ENCODE measurements around the gene C11orf21.

C11orf21 gene

DNA sequence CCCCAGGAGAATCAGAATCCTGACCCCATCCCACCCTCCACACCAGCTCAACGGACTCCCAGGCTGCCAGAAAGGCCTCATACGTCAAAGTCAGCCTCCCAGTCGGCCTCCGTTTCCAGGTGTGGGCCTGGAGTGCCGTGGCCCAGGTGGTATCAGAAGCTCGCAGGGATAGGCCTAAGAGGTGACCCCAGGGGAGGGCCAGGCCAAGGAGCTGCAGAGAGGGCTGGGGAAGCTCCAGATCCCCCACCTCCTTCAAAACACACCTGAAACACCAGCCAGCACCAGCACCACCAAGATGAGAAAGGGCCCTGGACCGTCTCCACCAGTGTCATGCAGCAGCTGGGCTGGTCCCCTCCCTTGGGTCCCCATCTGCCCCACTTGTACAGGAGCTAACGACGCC is 51.7 kb downstream of the C11orf21 start:
- TF ChIP-seq, protein P1, sequence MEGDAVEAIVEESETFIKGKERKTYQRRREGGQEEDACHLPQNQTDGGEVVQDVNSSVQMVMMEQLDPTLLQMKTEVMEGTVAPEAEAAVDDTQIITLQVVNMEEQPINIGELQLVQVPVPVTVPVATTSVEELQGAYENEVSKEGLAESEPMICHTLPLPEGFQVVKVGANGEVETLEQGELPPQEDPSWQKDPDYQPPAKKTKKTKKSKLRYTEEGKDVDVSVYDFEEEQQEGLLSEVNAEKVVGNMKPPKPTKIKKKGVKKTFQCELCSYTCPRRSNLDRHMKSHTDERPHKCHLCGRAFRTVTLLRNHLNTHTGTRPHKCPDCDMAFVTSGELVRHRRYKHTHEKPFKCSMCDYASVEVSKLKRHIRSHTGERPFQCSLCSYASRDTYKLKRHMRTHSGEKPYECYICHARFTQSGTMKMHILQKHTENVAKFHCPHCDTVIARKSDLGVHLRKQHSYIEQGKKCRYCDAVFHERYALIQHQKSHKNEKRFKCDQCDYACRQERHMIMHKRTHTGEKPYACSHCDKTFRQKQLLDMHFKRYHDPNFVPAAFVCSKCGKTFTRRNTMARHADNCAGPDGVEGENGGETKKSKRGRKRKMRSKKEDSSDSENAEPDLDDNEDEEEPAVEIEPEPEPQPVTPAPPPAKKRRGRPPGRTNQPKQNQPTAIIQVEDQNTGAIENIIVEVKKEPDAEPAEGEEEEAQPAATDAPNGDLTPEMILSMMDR (IDR thresholded peaks at IDR 0.05; ENCODE audit: low read depth, low read length), result no peak
- H3K4me3 ChIP-seq (ENCODE audit: low read depth, low read length), result no peak overlapping the region

DNA sequence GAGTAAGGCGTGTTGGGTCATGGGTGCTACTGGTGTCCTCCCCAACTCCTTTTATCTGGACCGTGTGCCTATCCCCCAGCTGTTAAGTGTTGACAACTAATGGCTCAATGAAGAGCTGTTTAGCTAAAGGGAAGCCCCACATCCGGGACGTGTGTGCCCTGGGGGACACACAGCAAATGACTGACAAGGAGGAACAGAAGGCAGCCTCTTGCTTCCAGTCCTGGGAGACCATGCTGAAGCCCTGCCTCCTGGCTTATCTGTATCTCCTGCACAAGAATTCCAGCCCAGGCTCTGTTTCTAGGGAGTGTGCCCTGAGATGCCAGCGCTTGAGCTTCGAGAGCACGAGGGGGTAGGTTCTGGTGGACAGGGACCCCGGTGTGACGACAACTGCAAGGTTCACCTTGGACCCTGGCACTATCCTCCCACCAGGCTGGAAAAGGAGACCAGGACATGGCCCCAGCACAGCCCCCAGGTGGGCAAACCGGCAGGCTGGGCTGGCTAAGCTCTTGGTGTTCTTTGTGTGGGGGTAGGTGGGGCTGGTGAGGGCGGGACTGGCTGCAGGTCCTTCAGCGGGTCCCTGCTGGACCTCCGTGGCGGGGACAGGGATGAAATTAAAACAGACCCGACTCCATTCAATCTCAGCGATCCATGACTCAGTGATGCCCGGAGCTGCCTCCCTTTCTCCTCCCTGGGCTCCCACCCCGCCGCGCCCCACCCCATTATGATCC is 52.4 kb downstream of the C11orf21 start:
- H3K4me3 ChIP-seq (ENCODE audit: low read depth, low read length), result no peak overlapping the region
- TF ChIP-seq, protein P1 (IDR thresholded peaks at IDR 0.05; ENCODE audit: low read depth, low read length), result no peak

DNA sequence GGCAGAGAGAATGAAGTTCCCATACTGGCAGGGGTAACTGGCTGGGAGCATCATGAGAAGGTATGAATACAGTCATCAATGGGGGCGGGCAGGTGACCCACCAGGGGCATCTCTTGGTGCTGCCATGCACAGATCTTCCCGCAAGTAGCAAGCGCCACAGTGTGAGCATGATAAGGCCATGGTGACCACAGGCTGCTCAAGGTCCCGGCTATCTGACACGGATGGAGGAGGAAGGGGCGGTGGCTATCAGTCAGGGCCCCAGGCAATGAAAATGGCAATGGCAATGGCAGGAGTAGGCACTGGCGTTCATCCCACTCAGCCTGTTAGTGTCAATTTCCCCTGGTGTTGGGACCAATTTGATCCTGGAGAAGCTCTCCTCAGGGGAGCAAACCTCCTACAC is 53.0 kb downstream of the C11orf21 start:
- TF ChIP-seq, protein P1 (IDR thresholded peaks at IDR 0.05; ENCODE audit: low read depth, low read length), result no peak
- H3K4me3 ChIP-seq (ENCODE audit: low read depth, low read length), result no peak overlapping the region

DNA sequence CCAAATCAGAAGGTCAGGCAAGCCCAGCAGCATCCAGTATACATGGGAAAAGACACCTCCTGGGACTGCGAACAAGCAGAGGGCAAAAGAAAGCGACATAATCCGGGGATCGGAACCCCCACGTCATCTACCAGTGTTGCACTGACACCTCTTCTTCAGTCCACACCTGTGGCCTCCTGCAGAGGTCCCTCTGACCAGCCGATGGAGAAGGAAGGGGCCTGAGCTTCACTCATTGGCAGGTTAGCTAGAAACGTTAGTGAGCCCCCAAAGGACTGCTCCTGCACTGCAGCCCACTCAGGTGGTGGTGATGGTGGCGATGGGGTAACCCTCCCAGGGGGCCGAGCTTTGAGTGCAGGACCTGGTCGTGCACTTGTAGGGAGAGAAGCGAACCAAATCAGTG is 53.5 kb downstream of the C11orf21 start:
- TF ChIP-seq, protein P1 (IDR thresholded peaks at IDR 0.05; ENCODE audit: low read depth, low read length), result no peak
- no peak overlapping the region for H3K4me3 ChIP-seq (ENCODE audit: low read depth, low read length)

DNA sequence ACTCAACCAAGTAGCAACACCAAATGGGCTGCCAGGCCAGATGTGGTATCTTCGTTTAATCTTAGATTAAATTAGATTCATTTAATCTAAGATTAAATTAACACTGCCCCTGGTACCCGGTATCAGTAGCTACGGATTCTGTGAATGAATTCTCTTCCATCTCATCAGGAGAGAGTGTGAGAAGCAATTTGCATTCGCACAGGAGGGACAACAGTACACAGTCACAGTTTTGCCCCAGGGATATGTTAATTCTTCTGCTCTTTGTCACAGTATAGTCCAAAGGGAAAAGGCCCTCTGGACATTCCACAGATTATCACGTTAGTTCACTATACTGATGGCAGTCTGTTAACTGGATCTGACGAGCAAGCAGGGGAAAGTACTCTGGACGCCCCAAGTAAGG is 54.2 kb downstream of the C11orf21 start:
- no peak overlapping the region for H3K4me3 ChIP-seq (ENCODE audit: low read depth, low read length)
- TF ChIP-seq, protein P1 (IDR thresholded peaks at IDR 0.05; ENCODE audit: low read depth, low read length), result no peak
